GM21367 (cell line): ENCODE data around the gene DIDO1.
"Not testable (repeated sequence)": the region's sequence is repeated elsewhere in the genome, so short reads cannot be mapped to it uniquely, and the experiment has no call there.

ENCODE experiments used
- ATAC-seq: cut with Tn5 transposase; IDR thresholded peaks from one replicate; pipeline ENCODE4 v1.9.1; 2021; ENCODE audit not compliant: unreplicated experiment

Gene DIDO1

DNA sequence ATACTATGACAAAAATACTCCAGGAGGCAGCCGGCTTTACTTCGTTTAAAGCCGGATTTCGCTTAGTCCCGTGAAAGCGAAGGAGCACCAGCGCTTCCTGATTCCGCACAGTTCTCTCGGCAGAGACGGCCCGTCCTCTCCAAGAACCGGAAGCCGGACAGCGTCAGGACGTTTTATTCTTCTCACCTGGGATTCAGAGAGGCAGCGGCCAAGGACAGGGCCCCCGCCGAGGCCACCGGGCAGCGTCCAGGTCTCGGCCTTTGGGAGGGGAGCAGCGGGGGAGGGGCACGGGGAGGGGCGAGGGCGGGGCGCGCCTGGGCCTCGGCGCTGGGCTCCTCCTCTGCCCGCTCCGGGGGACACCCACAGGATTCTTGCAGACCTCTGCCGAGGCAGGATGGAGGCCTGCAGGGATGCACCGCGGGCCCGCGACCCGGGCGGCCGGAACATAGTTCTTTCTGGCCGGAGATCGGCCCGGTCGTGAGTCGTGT, 2.8 kb upstream of the DIDO1 start:
- no peak for ATAC-seq

DNA sequence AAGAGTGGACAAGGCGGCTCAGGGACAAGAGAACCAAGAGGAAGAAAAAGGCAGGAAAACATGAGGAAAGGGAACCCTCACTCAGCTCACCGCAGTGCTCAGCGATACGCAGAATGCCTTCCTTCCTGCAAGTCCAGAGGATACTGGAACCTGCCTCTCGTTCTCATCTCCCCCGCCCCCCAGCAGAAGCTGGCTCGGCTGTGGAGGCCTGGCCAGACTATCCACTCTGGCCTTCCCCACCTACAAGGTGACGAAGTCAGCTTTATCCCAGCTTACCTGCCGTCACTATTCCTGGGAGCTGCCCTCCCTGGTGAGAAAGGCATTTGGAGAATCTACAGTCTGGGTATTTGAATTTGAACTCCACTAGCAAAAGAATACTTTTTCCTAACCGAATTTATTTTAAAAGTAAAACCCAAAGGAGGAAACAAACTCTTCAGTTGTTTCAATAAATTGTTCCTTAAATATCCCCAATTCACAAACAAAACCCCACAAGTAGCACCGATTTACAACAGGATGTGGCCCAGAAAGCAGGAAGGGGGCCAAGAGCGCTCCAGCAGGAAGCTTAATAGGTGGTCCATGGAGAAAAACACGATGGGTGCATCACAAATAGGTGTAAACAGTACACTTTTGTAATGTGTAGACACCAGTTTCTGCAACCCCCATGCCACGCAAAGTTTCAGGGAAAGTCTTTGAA, 2.1 kb upstream of the DIDO1 start:
- ATAC-seq: no peak

DNA sequence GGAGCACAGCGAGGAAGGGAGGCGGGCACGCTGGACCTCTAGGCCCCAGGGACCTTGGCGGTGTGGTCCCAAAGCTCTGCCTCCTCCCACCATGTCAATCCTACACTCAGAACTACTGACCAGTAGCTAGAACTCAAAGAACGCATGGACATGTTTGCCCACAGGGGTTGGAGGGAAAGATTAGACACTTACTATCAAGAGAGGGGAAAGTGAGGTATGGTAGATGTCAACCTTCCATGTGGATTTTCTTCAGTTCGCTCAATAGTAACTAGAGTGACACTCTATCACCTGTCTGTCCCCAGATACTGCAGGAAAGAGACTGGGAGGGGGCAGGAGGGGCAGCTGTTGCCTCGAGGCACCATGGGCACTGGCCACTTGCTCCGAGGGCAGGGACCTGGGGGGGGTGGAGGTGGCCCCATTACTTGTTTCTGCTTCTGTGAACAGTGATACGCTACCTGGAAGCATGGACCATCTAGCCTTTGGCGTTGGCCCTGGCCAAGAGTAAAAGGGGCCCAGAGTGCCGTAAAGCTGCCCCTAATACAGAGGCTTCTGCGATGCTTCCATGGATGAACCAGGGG, 912 bp upstream of the DIDO1 start:
- ATAC-seq: no peak

DNA sequence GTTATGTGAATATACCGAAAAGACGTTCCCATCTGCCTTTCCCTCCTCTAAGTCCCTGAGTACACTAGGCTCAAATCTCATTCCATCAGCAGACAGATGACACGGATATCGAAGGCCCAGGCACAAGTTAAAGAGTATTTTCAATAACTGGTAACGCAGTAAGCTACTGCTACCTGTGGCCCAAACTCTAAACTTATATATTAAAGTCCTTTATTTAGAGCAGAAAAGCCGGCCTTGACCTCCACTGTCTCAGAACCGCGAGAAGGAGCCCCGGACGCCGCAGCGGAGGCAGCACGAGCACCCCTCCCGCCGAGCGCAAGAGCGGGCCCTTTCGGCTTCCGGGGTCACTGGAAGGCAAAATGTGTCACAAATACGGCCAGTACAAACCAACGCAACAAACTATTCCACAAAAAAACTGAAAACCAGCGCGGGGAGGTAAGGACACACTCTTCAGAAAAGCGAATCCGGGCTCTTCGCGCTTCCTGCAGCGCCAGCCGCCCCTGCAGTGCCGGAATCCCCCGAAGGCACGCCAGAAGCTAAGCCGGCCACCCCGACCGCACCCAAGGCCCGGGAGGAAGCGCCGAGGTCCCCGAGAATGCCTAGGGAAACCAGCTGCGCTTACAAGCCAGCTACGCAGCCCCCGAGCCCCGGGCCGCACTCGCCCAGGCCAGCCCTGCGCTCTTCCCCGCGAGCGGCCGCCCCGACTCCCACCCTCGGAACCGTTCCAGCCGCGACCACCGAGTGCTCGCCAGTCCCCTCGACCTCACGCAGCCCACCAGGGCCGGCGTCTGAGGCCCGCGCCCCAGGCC, 681 bp downstream of the DIDO1 start:
- peak; percentile 1 for ATAC-seq

DNA sequence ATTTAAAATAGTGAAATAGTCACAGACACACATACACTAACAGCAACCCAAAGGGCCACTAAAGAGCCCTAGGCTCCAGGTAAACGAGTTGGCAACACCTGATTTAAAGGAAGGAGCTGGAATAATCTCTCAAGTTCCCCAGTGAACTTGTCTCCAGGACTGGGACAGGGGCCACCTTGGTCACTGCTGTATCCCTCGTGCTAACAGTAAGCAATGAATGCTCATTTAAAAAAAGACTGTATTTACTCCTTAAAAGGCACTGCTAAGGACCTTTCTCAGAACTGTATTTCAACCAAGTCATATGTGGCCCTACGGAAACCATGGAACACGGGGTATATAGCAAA, 1.3 kb downstream of the DIDO1 start:
- ATAC-seq: no peak

DNA sequence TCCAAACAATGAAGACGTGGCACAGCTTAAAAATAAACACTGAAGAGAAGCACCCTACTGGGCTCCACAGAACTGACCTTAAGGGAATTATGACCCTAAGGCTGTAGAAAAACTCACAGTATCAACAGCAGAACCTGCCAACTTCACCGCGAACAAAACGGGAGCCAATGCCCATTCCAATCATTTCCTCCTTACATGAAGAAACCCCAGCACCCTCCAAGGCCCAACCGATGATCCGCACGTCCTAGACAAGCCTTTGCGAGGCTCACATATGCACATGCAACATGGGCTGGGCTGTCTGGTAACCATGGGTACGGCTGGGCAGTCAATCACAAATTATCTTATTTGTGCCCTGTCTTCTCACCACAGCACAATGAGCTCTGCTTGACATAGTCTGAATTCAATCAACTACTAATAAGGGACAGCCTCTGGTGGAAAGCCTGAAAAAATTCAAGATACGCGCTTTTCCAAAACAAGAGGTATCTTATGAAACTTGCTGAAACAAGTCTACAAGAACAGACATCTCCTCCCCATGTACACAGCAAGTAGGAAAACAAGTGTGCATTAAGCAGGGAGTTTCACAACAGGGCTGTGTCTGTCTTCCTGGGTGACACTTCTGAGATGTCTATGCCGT, 1.7 kb downstream of the DIDO1 start:
- no peak for ATAC-seq

DNA sequence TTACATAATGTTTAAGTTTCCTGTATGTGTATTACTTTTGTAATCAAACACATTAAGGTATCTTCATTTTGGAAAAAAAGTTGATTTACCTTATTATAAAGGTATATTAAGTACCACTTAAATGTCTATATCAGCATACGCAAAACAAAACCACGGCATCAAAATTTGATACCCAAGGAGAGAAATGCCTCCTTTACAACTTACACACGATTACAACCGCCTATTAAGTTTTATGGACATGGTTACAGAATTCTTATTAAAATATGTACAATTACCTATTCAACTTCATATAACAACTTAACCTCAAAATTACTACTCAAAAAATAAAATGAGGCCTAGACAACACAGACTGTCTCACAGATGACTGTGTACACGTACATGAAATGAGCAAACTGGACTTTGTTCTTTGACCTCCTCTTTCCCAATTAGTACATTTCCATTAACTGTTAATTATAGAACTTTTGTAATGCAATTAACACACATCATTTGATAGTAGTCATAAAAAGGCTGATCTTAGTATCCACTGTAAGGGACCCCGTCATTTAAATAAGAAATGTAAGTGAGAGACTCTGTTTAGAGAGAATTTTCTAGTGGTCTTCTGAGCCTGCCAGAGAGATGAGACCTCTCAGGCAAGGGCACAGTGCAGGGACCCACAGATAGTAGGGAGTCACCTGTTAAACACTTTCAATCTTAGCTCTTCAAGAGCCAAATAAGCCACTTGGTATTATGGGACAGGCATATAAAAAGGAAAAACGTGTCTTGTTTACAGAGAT, 2.5 kb downstream of the DIDO1 start:
- no peak for ATAC-seq

DNA sequence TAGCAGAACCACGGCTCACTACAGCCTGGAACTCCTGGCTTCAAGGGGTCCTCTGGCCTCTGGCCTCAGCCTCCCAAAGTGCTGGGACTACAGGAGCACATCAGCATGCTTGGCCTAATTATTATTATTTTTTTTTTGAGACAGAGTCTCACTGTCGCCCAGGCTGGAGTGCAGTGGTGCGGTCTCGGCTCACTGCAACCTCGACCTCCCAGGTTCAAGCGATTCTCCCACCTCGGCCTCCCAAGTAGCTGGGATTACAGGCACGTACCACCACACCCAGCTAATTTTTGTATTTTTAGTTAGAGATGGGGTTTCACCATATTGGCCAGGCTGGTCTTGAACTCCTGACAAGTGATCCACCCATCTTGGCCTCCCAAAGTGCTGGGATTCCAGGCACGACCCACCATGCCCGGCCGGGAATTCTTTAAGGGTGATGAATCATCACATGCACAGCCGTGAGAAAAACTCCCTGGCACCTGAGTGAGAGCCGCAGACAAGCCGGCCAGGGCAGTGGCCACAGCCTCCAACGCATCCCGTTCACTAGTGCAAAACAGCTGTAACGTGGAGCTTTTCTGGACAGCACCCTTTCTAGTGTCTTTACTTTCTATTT, 3.1 kb downstream of the DIDO1 start:
- ATAC-seq: not testable (repeated sequence)

DNA sequence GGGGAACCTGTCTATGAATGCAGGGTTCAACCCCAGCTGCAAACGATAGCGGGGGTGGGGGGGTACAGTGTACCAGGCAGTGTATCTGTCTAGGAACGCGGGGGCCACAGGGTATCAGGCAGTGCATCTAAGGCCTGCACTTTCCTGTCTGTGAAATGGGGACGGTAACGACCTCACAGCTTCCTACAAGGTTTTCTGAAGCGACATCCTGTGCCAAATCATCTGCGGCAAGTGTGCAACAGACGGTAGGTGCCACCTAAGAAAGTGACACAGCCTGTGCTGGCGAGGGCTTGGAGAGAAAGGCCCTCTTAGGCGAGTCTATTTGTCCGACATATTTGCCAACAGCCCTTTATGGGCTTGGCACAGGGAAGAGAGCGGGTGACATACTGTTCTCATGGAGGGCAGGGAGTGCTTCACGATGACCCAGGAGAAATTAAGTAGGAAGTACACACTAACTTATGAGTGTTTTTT, 3.8 kb downstream of the DIDO1 start:
- ATAC-seq: no peak

DNA sequence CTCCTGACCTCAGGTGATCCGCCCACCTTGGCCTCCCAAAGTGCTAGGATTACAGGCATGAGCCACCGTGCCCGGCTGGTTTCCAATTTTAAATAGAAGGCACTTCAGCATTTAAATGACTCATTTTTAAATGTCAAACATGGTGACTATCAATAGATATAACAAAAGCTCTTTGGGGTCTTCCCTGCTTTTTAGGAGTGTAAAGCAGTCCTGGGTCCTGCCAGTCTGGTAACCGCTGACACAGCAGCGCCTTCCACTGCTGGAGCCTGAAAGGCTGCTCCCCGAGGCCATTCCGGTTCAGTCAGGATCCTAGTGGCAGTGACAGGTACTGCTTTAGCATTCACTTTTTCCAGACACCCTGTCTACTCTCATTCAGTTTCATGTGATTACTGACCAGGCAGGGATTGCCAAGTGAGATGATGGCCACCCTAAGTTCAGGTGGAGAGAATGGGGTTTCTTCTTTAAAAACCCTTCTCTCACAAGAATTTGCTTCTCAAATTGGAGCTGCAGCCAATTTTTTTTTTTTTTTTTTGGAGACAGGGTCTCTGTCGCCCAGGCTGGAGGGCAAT, 5.1 kb downstream of the DIDO1 start:
- ATAC-seq: no peak

DNA sequence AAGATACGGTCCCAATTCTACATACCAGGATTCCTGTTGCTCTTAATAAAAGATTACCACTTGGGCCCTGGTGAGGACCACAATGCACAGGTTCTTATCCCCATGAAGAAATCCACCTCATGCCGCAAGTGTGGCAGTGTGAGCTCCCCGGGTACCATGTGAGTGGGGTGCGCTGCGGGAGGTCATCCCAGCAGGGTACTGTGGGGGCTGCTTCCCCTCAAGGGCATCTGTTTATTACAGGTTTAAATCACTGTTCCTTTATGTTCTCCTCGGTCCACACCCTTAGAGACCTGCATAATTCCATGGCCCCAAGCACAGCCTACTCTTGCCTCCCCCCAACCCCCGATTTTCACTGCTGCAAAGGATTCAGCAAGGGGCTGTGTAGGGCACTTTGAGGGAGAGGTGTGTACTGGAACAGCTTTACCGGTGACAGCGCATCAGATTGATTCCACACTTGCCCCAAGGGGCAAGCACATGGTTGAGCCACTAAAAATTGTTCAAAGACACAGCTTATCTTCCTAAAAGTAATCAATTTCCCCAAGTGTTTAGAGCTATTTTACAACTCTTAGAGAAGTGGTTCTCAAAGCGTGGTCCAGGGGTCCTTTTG, 6.2 kb downstream of the DIDO1 start:
- no peak for ATAC-seq

DNA sequence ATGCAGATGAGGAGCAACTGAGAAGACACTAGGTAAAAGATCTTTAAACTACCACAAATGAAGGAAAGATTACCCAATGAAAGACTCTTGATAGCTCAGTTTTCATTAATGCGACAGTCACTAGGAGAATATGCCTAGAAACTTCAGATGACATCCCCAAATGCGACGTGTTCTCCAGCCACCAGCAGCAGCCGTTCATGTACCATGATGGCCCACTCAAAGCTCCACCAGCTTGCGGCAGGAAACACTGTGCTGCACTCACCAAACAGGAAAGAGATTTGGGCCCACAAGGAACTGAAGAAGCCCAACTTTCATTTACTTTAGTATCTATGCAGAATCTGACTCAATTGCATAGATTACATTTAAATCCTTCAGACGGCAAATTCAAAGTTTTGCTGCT, 7.5 kb downstream of the DIDO1 start:
- ATAC-seq: no peak

DNA sequence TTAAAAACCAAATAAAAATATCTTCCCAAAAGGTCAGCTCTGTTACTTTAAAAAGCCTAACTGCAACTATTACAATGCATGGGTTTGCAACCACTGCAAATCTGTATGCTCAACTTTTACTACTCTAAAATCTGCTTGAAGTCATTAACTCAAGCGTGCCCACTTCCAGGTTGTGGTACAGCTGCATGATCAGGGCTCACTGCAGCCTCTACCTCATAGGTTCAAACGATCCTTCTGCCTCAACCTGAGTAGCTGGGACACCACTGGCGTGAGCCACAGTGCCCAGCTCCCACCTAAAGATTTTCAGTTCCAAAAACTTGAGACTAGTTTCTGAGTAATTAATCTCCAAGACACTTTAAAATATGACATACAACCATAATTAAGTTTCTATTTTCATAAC, 8.2 kb downstream of the DIDO1 start:
- no peak for ATAC-seq

DNA sequence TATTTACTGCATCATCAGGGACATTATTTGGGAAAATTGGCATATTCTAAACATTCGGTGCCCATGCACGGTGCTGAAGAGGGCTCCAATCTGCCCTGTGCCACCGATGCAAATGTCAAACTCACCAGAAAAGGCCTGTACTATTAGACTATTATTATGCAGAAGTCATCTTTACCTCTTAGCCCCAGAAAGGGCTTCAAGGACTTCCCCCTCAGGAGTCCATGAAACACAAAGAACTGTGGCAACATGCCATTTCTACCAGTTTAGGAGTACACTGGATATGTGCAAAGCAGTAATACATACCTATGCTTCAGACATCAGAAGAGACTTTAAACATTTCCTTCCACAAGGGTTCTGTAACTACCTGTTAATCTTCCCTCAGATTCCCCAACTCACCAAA, 8.6 kb downstream of the DIDO1 start:
- no peak for ATAC-seq

DNA sequence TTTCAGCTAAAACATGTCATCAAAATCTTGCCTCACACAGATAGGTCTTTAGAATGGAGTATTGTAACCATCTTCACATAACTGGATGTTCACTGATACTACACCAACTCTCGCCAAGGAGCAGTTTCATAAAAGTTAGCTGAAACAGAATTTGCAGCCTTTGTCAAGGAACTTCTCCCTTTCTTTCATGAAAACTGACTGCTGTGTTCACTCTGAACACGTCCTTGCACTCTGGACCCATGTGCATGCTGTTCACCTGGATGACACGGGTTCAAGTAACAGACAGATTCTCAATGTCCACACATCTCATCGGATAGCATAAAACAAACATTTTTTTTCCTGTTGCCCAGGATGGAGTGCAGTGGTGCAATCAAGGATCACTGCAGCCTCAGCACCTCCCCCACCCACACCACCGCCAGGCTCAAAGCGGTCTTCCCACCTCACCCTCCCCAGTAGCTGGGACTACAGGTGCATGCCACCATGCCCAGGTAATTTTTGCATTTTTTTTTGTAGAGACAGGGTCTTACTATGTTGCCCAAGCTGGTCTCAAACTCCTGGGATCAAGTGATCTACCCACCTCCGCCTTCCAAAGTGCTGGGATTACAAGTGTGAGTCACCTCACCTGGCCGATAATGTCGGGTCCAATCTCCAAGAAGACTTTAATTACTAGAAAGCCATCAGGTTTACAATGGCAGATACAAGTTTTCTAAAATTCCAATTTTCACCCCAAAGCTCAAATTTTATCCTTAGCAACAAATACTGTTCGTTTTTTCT, 9.4 kb downstream of the DIDO1 start:
- ATAC-seq: no peak

DNA sequence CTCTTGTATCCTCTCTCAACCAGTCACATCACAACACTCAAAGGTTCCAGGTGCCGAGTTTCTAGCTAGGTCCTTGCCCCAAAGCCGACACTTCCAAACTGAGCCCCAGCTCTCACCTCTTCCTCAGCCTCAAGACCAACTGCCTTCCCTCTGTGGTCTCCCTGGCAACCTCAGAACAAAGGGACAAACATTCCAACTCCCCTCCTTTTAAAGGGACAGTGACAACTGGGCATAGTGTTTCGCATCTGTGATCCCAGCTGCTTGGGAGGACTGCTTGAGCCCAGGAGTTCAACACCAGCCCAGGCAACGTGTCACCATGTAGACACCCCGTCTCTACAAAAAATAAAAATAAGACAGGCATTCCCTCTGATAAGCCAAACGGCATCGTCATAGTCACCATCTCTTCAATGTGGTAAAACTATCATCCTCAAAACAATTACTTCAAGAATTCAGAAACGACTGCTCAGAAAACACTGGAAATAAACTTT, 11.3 kb downstream of the DIDO1 start:
- ATAC-seq: no peak

DNA sequence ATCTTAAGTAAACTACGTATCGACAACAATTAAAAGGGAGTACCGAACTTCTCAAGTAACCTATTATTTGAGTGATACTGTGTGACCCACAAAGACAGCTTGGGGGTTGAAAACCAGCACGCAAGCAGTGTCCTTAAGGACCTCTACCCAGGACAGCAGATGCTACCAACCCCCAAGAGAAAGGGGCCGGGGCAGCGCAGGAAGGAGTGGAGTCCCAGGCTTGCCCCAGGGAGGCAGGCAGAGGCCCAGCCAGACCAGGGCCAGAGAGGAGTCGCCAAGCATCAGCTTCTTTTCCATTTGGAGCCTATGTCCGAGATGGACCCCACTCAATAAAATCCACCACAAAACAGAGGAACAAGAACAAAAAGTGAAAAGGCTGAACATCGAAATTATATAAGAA, 11.9 kb downstream of the DIDO1 start:
- no peak for ATAC-seq

DNA sequence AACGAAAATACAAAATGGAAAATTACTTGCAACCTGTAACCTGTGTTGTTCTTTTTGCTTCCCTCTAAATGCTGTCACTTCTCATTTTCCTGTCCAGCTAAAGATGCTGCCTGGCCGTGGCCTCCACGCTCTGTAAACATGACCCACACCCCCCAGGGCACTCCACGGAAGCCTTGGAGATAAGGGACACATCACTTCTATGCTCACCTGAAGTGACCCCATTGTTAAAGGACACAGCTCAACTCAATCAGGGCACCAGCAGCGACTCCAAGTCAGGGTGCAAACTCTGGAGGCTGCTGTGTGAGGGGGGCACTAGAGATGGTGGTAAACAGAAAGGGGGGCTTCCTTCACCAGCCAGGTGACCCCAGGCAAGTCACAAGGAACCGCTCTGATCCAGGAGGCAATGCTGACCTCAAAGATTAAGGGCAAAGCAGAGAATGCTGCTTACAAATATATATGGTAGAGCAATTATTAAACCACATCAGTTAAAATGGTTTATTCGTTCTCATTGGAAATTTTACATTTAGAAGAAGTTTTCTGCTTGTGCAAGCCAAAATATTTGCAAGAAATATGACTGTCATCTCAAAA, 13.2 kb downstream of the DIDO1 start:
- no peak for ATAC-seq
